Superior temporal gyrus (tissue), 1 donor: ENCODE measurements around the gene CORO6.

ENCODE experiments used
- DNase-seq: peaks from one replicate; pipeline ENCODE4 v3.0.0-alpha.2; 2016; ENCODE audit errors: extremely low spot score

The CORO6 gene

GRCh38 chr17:29577385-29578211 is 45.1 kb downstream of the CORO6 start:
- DNase-seq: peak; percentile 69

- no peak for DNase-seq
These were observed 45.7 kb downstream of the CORO6 start for GRCh38 chr17:29577001-29577370.

- no peak for DNase-seq
These were observed 46.3 kb downstream of the CORO6 start for GRCh38 chr17:29576214-29577000.

GRCh38 chr17:29575511-29576213 is 47.0 kb downstream of the CORO6 start:
- DNase-seq: peak; percentile 2

GRCh38 chr17:29574732-29575510 is 47.8 kb downstream of the CORO6 start:
- DNase-seq: peak; percentile 5

- DNase-seq: peak; percentile 6
These were observed 48.6 kb downstream of the CORO6 start for GRCh38 chr17:29573871-29574731.

- DNase-seq: no peak
These were observed 49.2 kb downstream of the CORO6 start for GRCh38 chr17:29573558-29573869.

- no peak for DNase-seq
These were observed 49.8 kb downstream of the CORO6 start for GRCh38 chr17:29572691-29573557.

- no peak for DNase-seq
These were observed 50.6 kb downstream of the CORO6 start for GRCh38 chr17:29571883-29572681.

- no peak for DNase-seq
These were observed 51.2 kb downstream of the CORO6 start for GRCh38 chr17:29571486-29571882.

GRCh38 chr17:29570521-29570920 is 52.2 kb downstream of the CORO6 start:
- DNase-seq: no peak

GRCh38 chr17:29569245-29569950 is 53.3 kb downstream of the CORO6 start:
- no peak for DNase-seq

- peak; percentile 74 for DNase-seq
These were observed 54.1 kb downstream of the CORO6 start, which contains the start of gene TP53I13 for GRCh38 chr17:29568331-29569244. Gene TP53I13, plus strand, starts transcription at chr17:29568701. Its CDS starts 58 bp downstream, at chr17:29568759.

GRCh38 chr17:29567554-29568330 is 55.0 kb downstream of the CORO6 start:
- no peak for DNase-seq

GRCh38 chr17:29567304-29567553 is 55.5 kb downstream of the CORO6 start:
- no peak for DNase-seq

GRCh38 chr17:29566473-29567303 is 56.0 kb downstream of the CORO6 start, which contains the start of gene ABHD15:
Gene ABHD15, minus strand, starts transcription at chr17:29567037. Its CDS starts 71 bp downstream, at chr17:29566966.
- DNase-seq: no peak
